HG02981 (cell line): ENCODE measurements around the gene USP1.

Experiments used
- ATAC-seq: cut with Tn5 transposase; IDR thresholded peaks from one replicate; pipeline ENCODE4 v1.9.1; 2021; ENCODE audit warnings: mild to moderate bottlenecking, moderate library complexity; ENCODE audit not compliant: unreplicated experiment

The USP1 gene

GRCh38 chr1:62481681-62482080 lies 44.8 kb downstream of the USP1 start:
- ATAC-seq, result no peak

GRCh38 chr1:62484824-62485468 lies 48.1 kb downstream of the USP1 start:
- no peak for ATAC-seq

DNA sequence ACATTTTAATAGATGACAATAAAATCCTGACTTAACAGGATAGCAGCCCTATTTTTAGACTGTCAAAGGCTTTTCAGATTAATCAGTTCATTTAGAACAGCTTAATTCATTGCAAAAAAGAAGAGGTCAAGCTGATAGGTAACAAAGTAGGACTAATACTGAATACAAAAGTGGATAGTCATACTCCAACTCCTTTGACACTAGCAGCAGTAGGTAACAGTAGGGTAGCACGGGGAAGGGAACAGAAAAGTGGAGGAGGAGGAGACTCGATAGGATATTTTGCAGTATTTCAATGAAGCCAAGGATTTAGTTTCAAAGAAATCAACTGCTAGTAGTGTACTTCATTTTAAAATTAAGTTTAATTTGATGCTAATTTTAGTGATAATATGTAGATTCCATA lies 51.1 kb downstream of the USP1 start:
- ATAC-seq, result no peak

GRCh38 chr1:62492521-62492920 lies 55.7 kb downstream of the USP1 start:
- no peak for ATAC-seq

- no peak for ATAC-seq
Measured at GRCh38 chr1:62493656-62494055, 56.8 kb downstream of the USP1 start.

DNA sequence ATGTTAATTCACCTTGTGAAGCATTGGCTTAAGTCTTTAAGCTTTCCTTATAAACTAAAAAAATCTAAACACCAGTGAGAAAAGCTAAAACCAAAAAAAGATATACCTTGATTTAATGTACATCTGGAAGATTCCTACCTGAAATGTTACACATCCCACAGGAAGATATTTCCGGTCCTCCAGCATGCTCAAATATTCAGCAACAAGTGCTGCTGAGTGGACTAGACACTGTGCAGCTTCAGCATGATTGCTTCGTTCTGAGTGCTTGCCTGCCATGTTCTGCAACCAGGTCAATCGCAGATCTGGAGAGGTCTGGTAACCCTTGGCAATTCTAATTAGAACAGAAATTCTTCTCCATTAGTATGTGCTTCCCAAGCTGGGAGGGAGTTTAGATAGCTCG lies 57.3 kb downstream of the USP1 start:
- no peak for ATAC-seq

DNA sequence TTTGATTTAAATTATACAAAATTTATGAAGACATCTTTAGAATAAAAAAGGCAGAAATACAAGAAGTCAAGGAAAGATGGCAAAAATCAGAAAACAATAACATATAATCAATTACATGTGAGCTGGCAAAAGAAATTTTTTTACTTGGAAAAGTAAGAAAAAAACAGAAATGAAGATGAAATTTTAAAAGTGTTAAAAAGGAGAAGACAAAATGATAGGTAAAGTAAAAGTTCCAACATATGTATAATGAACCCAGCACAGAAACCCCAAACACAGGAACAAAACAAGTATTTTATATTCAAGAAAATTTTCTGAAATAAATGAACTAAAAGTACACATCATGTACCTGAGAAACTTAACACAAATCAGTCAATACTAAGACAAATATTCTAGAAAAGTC lies 63.4 kb downstream of the USP1 start:
- ATAC-seq, result no peak
